Left ventricle myocardium superior (tissue), 1 donor: ENCODE data around the gene GID8. TPM values are rescaled to one million over a fixed set of nuclear protein-coding genes. Genes with fewer than 3 reads are reported as not detected.

Source experiments
- ATAC-seq: fragments of 200-7000 bp; cut with Tn5 transposase; one replicate; pipeline ENCODE4 v1.9.1; 2020; ENCODE audit warnings: mild to moderate bottlenecking, moderate library complexity
- DNase-seq: peaks from one replicate; pipeline ENCODE4 v3.0.0-alpha.2; 2020
- intact Hi-C: fragments of 100-400 bp; cut with micrococcal nuclease; formaldehyde crosslinking; loops from one replicate; pipeline ENCODE4 v1.11.0; 2022
- total RNA-seq: library from RNA; stranded (reverse); fragmentation: NEBNext Ultra II Directional; extraction: Animal tissue kit (Norgen Biotek cat#: 25700); gene quantifications from one replicate; pipeline ENCODE4 v1.2.1, GENCODE V29; 2021
- donor health status: DM: no; HTN: yes; CAD: no; lungs with severe emphysema.

Gene GID8
- total RNA-seq, 1 donor from 2014 or later = 16.1 TPM

- no peak for ATAC-seq
Observed at GRCh38 chr20:62975251-62975760, 37.4 kb downstream of the GID8 start.

GRCh38 chr20:62975812-62976508 lies 38.0 kb downstream of the GID8 start:
- intact Hi-C loops = no loop called here
- ATAC-seq = no peak
- no peak for DNase-seq

More at GRCh38 chr20:62975251-62975760, 37.4 kb downstream of the GID8 start:
- no peak for DNase-seq
- intact Hi-C loops = no loop called here

GRCh38 chr20:62976886-62977285 lies 38.9 kb downstream of the GID8 start:
- ATAC-seq = no peak
- DNase-seq = no peak
- intact Hi-C loops = no loop called here

DNA sequence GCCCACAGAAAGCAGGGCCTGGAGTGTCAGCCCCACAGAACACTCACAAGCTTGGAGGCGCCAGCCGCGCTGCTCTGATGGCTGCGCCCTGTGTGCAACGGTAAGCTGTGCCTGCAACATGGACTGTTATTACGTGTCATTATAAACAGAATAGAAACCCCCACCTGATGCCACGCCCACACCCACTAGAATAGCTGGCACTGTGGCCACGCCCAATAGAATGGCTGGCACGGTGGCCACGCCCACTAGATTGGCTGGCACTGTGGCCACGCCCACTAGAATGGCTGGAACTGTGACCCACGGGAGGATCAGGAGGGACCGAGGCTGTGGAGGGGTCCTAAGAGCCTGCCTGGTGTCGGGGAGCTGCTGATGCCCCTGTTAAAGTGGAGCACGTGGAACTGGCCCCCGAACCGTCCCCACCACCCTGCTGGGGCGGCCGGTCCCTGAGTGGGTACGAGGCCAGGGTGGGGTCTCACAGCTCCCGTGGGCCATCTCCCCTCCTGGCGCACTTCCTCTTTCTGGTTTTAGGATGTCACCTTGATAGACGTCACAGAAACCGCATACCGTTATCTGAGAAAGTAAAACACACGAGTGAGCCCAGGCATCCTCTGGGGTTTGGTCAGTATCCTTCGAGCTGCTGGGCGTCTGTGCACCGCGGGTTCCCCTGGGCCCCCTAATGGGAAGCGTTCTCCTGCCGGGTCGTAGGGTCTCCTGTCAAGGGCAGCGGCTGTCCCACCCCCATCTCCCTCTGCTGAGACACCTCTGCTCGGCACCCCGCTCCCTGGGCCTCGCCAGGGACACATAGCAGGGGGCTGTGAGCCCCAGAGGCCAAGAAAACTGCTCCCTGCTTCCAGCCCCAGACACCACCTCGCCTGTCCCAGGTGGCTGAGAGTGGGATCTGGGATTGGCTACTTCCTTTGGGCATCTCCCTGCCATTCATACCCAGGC lies 39.9 kb downstream of the GID8 start:
- ATAC-seq = no peak
- no peak for DNase-seq
- intact Hi-C loops = no loop called here

GRCh38 chr20:62978561-62978943 lies 40.6 kb downstream of the GID8 start:
- peak; percentile 16 for ATAC-seq

GRCh38 chr20:62979310-62979709 lies 41.4 kb downstream of the GID8 start:
- intact Hi-C loops = no loop called here
- no peak for ATAC-seq
- DNase-seq = no peak

More at GRCh38 chr20:62978561-62978943, 40.6 kb downstream of the GID8 start:
- DNase-seq = no peak
- intact Hi-C loops = no loop called here

- ATAC-seq (no peak), DNase-seq (no peak)
- intact Hi-C loops = no loop called here
Observed at GRCh38 chr20:62979876-62980373, 42.0 kb downstream of the GID8 start.

DNA sequence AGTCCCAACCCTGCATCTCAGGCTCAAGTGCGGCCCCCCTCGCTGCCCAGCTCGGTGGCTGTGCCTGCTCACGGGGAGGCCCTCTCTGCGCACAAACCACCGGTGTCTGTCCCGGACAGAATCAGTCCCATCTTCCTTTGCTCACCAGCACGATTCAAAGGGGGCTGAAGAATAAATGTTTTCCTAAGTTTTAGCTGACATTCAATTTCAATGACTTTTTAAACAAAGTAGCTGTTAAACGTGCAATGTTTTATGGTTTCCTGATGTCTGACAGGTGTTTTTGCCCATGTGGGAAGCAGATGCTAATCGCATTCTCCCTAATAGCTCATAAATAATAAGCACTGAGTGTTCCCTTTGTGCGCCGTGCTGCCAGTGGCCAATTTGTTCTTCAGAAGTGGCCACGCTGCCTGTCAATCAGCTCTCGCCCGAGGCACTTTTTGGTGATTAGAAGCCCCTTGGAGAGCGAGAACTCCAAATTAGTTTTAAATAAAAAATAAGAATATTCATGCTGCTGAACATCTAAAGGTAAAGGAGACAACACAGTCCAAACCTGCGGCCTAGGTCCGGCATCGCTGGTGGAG lies 42.5 kb downstream of the GID8 start:
- intact Hi-C loops = no loop called here
- no peak for DNase-seq
- ATAC-seq = no peak

- DNase-seq (no peak), ATAC-seq (no peak)
- intact Hi-C loops = no loop called here
Observed at GRCh38 chr20:62980970-62981369, 43.0 kb downstream of the GID8 start.

DNA sequence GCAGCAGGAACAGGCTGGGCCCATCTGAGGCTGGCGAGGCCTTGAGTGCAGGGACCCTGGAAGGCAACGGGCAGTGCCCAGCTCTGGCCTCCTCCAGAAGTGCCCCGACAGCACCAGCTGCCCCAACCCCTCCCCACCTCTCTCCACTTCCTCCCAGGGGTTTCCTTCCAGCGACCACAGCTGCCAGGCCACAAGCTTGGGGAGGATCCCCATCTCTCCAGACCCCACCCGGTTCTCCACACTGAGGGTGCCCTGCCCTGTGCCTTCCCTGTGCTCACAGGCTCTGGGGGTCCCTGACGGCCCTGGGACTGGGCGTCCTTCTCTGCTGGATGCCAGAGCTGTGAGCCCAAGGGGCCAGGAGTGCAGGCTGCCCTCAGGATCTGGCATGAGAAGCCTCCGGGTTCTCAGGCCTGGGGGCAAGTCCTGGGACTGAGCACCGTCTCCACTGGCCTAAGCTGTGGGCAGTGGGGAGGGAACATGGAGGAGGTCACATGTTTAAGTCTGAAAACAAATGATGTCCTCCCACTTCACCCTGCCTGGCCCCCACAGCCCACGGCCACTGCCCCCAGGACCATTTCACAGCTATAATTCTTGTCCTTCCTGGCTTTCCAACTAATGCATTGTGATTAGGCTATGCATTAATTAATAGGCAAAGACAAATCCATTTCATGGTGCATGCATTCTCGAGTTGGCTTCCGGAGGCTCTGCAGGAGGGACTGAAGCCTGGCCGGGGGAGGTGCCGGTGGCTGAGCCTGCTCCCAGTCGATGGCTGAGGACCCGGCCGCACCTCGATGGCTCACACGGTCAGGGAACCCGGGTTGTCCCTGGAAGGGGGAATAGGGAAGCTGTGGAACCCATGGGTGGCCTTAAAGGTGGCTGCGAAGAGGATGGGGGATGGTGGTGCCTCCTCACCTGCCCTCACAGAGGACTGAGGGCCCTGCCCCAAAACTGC lies 44.5 kb downstream of the GID8 start:
- intact Hi-C loops = no loop called here
- ATAC-seq = peak; percentile 20

DNA sequence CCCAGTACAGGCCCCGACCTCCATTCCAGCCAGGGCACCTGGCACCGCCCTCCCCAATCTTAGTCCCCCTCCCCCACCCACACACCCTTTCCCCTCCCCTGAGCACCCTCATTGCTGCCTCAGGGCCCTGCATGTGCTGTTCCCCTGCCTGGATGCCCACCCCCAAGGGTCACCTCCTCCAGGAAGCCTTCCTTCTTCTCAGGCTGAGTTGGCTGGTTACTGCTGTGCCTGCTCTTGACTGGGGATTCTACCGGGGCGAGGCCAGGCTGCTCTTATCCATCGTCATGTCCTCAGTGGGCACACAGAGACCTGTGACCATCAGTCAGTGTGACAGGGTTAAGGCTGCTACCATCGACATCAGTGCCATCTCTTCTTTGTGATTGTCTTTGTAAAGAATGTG lies 45.3 kb downstream of the GID8 start:
- DNase-seq (no peak), ATAC-seq (no peak)
- intact Hi-C loops = no loop called here

More for the DNA sequence above, 44.5 kb downstream of the GID8 start:
- DNase-seq = no peak

- peak; percentile 13 for ATAC-seq
- no peak for DNase-seq
- intact Hi-C loops = no loop called here
Observed at GRCh38 chr20:62984666-62985443, 46.9 kb downstream of the GID8 start.

DNA sequence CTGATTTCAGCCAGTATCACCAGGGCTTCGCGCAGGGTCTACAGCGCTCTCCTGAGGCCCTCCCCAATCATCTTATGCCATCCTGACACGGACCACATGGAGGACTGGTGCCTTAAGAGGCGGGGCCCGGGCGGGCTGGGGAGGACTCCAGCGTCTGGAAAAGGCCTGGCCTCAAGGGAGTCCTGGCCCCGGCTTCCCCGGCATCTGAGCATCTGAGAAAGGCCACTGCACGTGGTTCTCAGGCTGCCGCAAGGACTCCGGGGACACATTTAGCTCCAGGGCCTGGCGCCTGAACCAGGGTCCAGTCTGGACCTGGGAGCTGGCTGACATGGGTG lies 47.5 kb downstream of the GID8 start:
- intact Hi-C loops = no loop called here
- DNase-seq (peak; percentile 55), ATAC-seq (peak; percentile 60)

DNA sequence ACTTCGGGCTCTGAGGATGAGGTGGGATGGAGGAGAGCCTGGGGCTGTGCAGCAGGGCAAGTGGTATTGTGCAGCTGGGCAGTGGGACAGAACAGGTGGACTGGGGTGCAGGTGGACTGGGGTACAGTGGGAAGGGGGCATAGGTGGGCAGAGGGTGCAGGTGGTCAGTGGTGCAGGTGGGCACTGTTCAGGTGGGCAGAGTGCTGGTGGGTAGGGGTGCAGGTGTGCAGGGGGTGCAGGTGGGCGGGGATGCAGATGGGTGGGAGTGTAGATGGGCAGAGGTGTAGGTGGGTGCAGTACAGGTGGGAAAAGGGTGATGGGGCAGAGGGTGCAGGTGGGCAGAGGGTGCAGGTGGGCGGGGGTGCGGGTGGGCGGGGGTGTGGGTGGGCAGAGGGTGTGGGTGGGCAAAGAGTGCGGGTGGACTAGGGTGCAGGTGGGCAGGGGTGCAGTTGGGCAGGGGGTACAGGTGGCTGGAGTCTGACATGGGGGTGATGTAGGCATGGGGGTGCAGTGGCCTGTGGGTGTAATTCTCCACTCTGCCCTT lies 48.4 kb downstream of the GID8 start:
- intact Hi-C loops = no loop called here
- DNase-seq = no peak
- no peak for ATAC-seq

DNA sequence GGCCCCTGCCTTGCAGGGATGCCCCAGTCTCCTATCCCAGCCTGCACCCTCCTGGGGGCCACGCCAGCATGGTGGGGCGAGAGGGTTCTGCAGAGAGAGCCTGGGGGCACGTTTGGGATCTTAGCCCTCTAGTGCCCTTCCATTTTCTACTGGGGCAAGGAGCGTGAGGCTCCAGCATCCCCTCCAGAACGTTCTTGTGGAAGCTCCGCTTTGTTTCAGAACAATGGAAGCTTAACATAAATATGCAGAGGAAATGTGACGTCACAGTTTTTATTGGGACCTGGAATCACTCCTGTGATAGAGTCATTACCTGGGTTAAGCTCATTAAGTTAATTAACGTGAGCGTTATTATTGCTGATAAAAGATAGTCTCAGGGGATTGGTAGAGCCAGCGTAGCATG lies 49.2 kb downstream of the GID8 start:
- ATAC-seq (no peak), DNase-seq (no peak)
- intact Hi-C loops = no loop called here

- intact Hi-C loops = no loop called here
- DNase-seq (peak; percentile 3), ATAC-seq (no peak)
Observed at GRCh38 chr20:62989201-62989601, 51.3 kb downstream of the GID8 start.

DNA sequence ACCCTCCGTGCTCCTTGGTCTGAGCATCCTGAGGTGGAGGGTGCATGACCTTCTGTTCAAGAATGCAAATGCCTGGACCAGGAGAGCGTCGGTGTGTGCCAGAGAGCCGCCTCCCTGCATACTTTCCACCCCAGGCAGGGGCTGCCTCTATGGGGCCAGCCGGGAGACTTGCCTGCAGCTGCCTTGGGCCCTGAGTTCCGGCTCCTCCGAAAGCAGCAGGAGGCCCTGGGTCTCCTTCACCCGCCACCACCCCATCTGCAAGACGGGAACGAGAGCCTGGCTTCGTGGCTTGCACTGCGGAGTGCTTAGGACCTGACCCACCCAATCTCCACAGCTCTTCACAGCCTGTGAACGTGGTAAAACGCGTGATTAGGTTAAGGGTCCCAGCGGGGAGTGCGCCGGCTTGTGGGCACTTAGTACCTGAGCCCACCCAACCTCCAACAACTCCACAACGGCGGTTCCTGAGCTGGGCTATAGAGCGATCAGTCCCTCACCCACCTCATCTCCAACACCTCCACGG lies 52.4 kb downstream of the GID8 start:
- intact Hi-C loops = no loop called here
- ATAC-seq (no peak), DNase-seq (peak; percentile 19)
